GM10248 (cell line): ENCODE measurements around the gene RBM38.
"Not testable (repeated sequence)": the region's sequence is repeated elsewhere in the genome, so short reads cannot be mapped to it uniquely, and the experiment has no call there.

Source experiments
- CTCF ChIA-PET: fragments of 300-600 bp; sonication (Branson Sonifier 250); formaldehyde crosslinking; extraction: SDS; loops from one replicate; lab custom pipeline; 2021; ENCODE audit warnings: antibody characterized with exemption; lab: Yijun Ruan, JAX
- POLR2A ChIA-PET: fragments of 350-650 bp; sonication (Branson Sonifier 250); formaldehyde crosslinking; extraction: SDS; loops from one replicate; lab custom pipeline; 2020; ENCODE audit warnings: antibody characterized with exemption; lab: Yijun Ruan, JAX
- DNase-seq: peaks from one replicate; pipeline ENCODE4 v3.0.0; 2012; ENCODE audit errors: extremely low spot score
- CTCF ChIP-seq: IDR thresholded peaks from 2 replicates; pipeline ENCODE4 v1.5.1; 2012; ENCODE audit warnings: mild to moderate bottlenecking, low read depth; ENCODE audit errors: extremely low read depth, missing control alignments, control extremely low read depth

The RBM38 gene

GRCh38 chr20:57390604-57391438 is at the start of gene RBM38:
RBM38 (plus strand) TSS chr20:57391396; CDS start chr20:57391582, 186 bp downstream.
- ChIA-PET POLR2A (interaction anchor here (0.6 to 2.4 kb wide), 5 partner anchors 8 to 1034 kb away, joined by 3 to 15 read pairs (median 6); no protein-coding TSS in a partner anchor), CTCF (interaction anchor here (0.9 to 3.4 kb wide), 11 partner anchors 8 to 108 kb away, joined by 3 to 18 read pairs (median 3); no protein-coding TSS in a partner anchor)
- peak; percentile 95 for DNase-seq
- no peak for TF ChIP-seq CTCF

- CTCF ChIA-PET: interaction anchor here (2.6 kb wide), 1 partner anchor 252 kb away, joined by 7 read pairs; no protein-coding TSS in a partner anchor
- no peak for DNase-seq
- POLR2A ChIA-PET: no interaction called here
- TF ChIP-seq CTCF: no peak
These were observed 49.5 kb upstream of the RBM38 start for GRCh38 chr20:57341663-57342062.

- no peak for DNase-seq
- ChIA-PET CTCF (interaction anchor here (1.2 to 2.6 kb wide), 2 partner anchors 251 to 253 kb away, joined by 3 to 7 read pairs; no protein-coding TSS in a partner anchor), POLR2A (no interaction called here)
- no peak for TF ChIP-seq CTCF
These were observed 48.4 kb upstream of the RBM38 start for GRCh38 chr20:57342829-57343228.

- DNase-seq: peak; percentile 45
- TF ChIP-seq CTCF: peak; percentile 76
- POLR2A ChIA-PET: no interaction called here
These were observed 44.7 kb upstream of the RBM38 start for GRCh38 chr20:57346477-57346876.

GRCh38 chr20:57347393-57347792 is 43.8 kb upstream of the RBM38 start:
- POLR2A ChIA-PET: no interaction called here
- CTCF ChIA-PET: interaction anchor here (1.0 to 6.8 kb wide), 9 partner anchors 9 to 796 kb away, joined by 3 to 105 read pairs (median 9); partner anchors contain the start of gene SPO11
- no peak for TF ChIP-seq CTCF
- no peak for DNase-seq

More at GRCh38 chr20:57346477-57346876, 44.7 kb upstream of the RBM38 start:
- CTCF ChIA-PET: interaction anchor here (0.7 to 6.8 kb wide), 21 partner anchors 9 to 795 kb away, joined by 3 to 105 read pairs (median 5); partner anchors contain the start of gene SPO11

GRCh38 chr20:57348200-57348921 is 42.8 kb upstream of the RBM38 start:
- POLR2A ChIA-PET, DNase-seq: not testable (repeated sequence)
- CTCF ChIA-PET: interaction anchor here (0.8 to 6.8 kb wide), 11 partner anchors 8 to 798 kb away, joined by 3 to 105 read pairs (median 3); partner anchors contain the start of gene SPO11

- POLR2A ChIA-PET, DNase-seq: not testable (repeated sequence)
- CTCF ChIA-PET: interaction anchor here (0.8 to 6.8 kb wide), 8 partner anchors 10 to 799 kb away, joined by 3 to 105 read pairs (median 3); partner anchors contain the start of gene SPO11
These were observed 42.1 kb upstream of the RBM38 start for GRCh38 chr20:57348922-57349574.
